A673 (cell line): Measurements from ENCODE around the gene FOS. TPM values are rescaled to one million over a fixed set of nuclear protein-coding genes. Genes with fewer than 3 reads are reported as not detected.
A peak's percentile ranks its signal among the peaks of the same experiment; 100 is the strongest.

Experiments
- BruUV-seq: library from RNA; stranded (reverse); fragments of 400-500 nt; replicated peaks from 2 replicates; lab custom pipeline; 2021; lab: Mats Ljungman, UMichigan
- CTCF ChIA-PET: fragments of 300-600 bp; sonication (Branson Sonifier 250); formaldehyde crosslinking; loops from one replicate; lab custom pipeline; 2022; ENCODE audit warnings: antibody characterized with exemption; lab: Charles Lee
- POLR2A ChIA-PET: fragments of 300-600 bp; sonication (Branson Sonifier 250); formaldehyde crosslinking; loops from one replicate; lab custom pipeline; 2022; ENCODE audit warnings: antibody characterized with exemption; ENCODE audit not compliant: low non-redundant PET; lab: Charles Lee
- DNase-seq: peaks from one replicate; pipeline ENCODE4 v3.0.0-alpha.2; 2015; ENCODE audit warnings: low spot score
- H3K27ac ChIP-seq: fragments of 200-600 bp; sonication (generic); 2 replicates; pipeline ENCODE4 v1.5.1; 2016; ENCODE audit warnings: mixed run types, low read depth, mild to moderate bottlenecking, mixed read lengths, antibody characterized with exemption, low read length; ENCODE audit not compliant: poor library complexity, severe bottlenecking
- H3K27me3 ChIP-seq: fragments of 200-600 bp; sonication (generic); replicated peaks from 2 replicates; pipeline ENCODE4 v1.6.1; 2017; ENCODE audit warnings: mixed run types, low read depth, mild to moderate bottlenecking, mixed read lengths, antibody characterized with exemption, low read length; ENCODE audit not compliant: insufficient read depth, poor library complexity
- H3K36me3 ChIP-seq: fragments of 200-600 bp; sonication (generic); 2 replicates; pipeline ENCODE4 v1.6.1; 2016; ENCODE audit warnings: mixed run types, mild to moderate bottlenecking, mixed read lengths, antibody characterized with exemption, low read length; ENCODE audit not compliant: insufficient read depth, poor library complexity, severe bottlenecking
- H3K4me1 ChIP-seq: fragments of 200-600 bp; sonication (generic); 2 replicates; pipeline ENCODE4 v1.6.1; 2017; ENCODE audit warnings: mixed run types, mild to moderate bottlenecking, mixed read lengths, antibody characterized with exemption, low read length; ENCODE audit not compliant: insufficient read depth, poor library complexity, severe bottlenecking
- H3K4me3 ChIP-seq: fragments of 200-600 bp; sonication (generic); 2 replicates; pipeline ENCODE4 v1.5.1; 2016; ENCODE audit warnings: low read depth, mixed run types, mild to moderate bottlenecking, mixed read lengths, low read length; ENCODE audit not compliant: poor library complexity, severe bottlenecking
- H3K9me3 ChIP-seq: fragments of 200-600 bp; sonication (generic); 2 replicates; pipeline ENCODE4 v1.6.1; 2016; ENCODE audit warnings: mixed run types, low read depth, mild to moderate bottlenecking, mixed read lengths, antibody characterized with exemption, low read length; ENCODE audit not compliant: poor library complexity, severe bottlenecking
- EZH2 ChIP-seq: fragments of 200-600 bp; sonication (generic); IDR thresholded peaks from 2 replicates; pipeline ENCODE4 v1.6.1; 2017; ENCODE audit warnings: borderline replicate concordance, low read depth, mild to moderate bottlenecking, mixed read lengths, antibody characterized with exemption, low read length; ENCODE audit not compliant: poor library complexity, severe bottlenecking
- intact Hi-C: fragments of 100-400 bp; cut with micrococcal nuclease; formaldehyde crosslinking; loops from one replicate; pipeline ENCODE4 v1.10.0; 2022; ENCODE audit not compliant: unreplicated experiment
- total RNA-seq: library from RNA; stranded (reverse); gene quantifications from 2 replicates; pipeline ENCODE4 v1.2.3, GENCODE V29; 2021
- TF ChIP-seq, protein P1 (sequence below): fragments of 300-800, 200-600 bp; sonication (generic); conservative IDR thresholded peaks from 2 replicates; pipeline ENCODE4 v1.5.1; 2017; ENCODE audit warnings: low read depth, mild to moderate bottlenecking, antibody characterized with exemption, low read length, moderate library complexity, mixed read lengths

The FOS gene
- total RNA-seq, 1 experiment from 2014 or later: 13.7 TPM

GRCh38 chr14:75273272-75274049, 5.2 kb upstream of the FOS start:
- H3K9me3 ChIP-seq: no peaks in the 10 kb centered on the region
- ChIA-PET POLR2A (no interaction called here), CTCF (no interaction called here)
- no peaks in the 10 kb centered on the region for H3K27me3 ChIP-seq
- DNase-seq: peak; percentile 58
- no peaks in the 10 kb centered on the region for H3K36me3 ChIP-seq
- no TSS peak for BruUV-seq
- H3K27ac ChIP-seq: no peak overlapping the region
- peaks cover 19% of the 10 kb centered on the region for H3K4me1 ChIP-seq
- no peak overlapping the region for H3K4me3 ChIP-seq
- intact Hi-C loops: no loop called here
- no peak for TF ChIP-seq EZH2
- TF ChIP-seq, protein P1, sequence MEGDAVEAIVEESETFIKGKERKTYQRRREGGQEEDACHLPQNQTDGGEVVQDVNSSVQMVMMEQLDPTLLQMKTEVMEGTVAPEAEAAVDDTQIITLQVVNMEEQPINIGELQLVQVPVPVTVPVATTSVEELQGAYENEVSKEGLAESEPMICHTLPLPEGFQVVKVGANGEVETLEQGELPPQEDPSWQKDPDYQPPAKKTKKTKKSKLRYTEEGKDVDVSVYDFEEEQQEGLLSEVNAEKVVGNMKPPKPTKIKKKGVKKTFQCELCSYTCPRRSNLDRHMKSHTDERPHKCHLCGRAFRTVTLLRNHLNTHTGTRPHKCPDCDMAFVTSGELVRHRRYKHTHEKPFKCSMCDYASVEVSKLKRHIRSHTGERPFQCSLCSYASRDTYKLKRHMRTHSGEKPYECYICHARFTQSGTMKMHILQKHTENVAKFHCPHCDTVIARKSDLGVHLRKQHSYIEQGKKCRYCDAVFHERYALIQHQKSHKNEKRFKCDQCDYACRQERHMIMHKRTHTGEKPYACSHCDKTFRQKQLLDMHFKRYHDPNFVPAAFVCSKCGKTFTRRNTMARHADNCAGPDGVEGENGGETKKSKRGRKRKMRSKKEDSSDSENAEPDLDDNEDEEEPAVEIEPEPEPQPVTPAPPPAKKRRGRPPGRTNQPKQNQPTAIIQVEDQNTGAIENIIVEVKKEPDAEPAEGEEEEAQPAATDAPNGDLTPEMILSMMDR: no peak

- Histone ChIP-seq H3K27me3 (no peaks in the 10 kb centered on the region), H3K4me3 (no peak overlapping the region), H3K4me1 (peaks cover 19% of the 10 kb centered on the region), H3K27ac (no peak overlapping the region), H3K9me3 (no peaks in the 10 kb centered on the region), H3K36me3 (no peaks in the 10 kb centered on the region)
- intact Hi-C loops: no loop called here
- ChIA-PET CTCF (no interaction called here), POLR2A (no interaction called here)
- TF ChIP-seq EZH2: no peak
- TF ChIP-seq, protein P1: no peak
- no peak for DNase-seq
- BruUV-seq: no TSS peak
Measured at GRCh38 chr14:75274050-75274898, 4.4 kb upstream of the FOS start.

GRCh38 chr14:75274899-75275569, 3.6 kb upstream of the FOS start:
- ChIA-PET CTCF (no interaction called here), POLR2A (no interaction called here)
- intact Hi-C loops: no loop called here
- H3K36me3 ChIP-seq: peaks cover 2% of the 10 kb centered on the region
- no peak for DNase-seq
- H3K4me1 ChIP-seq: peaks cover 23% of the 10 kb centered on the region
- no peak overlapping the region for H3K27ac ChIP-seq
- no peak overlapping the region for H3K4me3 ChIP-seq
- TF ChIP-seq, protein P1: no peak
- no peak for TF ChIP-seq EZH2
- no peaks in the 10 kb centered on the region for H3K27me3 ChIP-seq
- H3K9me3 ChIP-seq: no peaks in the 10 kb centered on the region
- no TSS peak for BruUV-seq
